GM19438 (cell line): ENCODE data around the gene UTS2B.

ENCODE experiments used
- ATAC-seq: cut with Tn5 transposase; IDR thresholded peaks from one replicate; pipeline ENCODE4 v1.9.1; 2021; ENCODE audit warnings: low read depth; ENCODE audit not compliant: unreplicated experiment

Gene UTS2B

GRCh38 chr3:191353022-191353777, 22.9 kb upstream of the UTS2B start:
- ATAC-seq: peak; percentile 40

DNA sequence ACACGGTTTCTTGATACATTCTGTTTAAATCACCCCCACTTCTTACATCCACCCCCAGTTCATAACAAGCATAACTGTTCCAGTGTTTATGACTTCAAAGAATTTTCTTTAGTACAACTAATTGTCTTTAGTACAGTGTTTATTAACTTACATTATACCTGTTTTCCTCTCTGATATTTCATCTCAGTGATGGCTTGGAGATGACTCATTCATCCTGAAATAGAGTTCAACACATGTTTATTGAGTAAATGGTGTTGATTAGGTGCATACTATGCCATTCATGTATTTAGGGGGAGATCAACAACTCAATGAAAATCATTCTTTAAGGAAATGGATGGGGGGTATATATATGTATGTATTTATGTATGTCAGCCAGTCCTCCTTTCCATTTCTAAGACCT, 21.7 kb upstream of the UTS2B start:
- no peak for ATAC-seq

DNA sequence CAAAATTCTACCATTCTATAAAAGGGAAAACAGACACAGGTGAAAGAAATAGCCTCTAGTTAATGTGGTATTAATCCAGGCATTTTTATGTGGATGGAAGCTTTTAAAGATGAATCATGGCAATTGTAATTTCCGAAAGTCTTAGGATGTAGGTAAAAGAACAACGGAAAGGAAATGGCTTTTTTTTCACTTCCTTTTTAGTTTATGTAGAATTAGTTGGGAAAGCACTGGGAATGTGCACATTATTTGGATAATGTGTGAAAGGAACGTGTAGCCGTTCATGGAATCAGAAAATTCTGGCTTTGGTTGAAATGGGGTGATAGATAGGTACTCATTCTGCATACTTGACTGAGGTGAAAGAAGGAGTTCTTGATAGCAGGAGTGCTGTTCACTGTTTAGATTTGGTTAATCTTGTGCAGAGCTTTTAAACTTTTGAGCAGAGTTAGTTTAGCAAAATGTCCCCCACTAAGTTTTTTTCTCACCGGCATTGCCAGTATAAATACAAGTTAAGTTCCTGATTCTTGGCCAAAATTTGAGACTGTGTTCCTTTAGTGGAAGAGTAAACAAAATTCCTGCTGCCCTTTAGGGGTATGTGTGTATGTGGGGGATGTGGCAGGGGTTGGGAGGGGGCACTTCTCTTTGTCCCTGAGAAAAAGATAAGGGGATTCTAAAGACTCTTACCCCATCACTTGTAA, 20.2 kb upstream of the UTS2B start:
- ATAC-seq: no peak

- ATAC-seq: no peak
Measured at GRCh38 chr3:191348098-191348497, 17.8 kb upstream of the UTS2B start.

DNA sequence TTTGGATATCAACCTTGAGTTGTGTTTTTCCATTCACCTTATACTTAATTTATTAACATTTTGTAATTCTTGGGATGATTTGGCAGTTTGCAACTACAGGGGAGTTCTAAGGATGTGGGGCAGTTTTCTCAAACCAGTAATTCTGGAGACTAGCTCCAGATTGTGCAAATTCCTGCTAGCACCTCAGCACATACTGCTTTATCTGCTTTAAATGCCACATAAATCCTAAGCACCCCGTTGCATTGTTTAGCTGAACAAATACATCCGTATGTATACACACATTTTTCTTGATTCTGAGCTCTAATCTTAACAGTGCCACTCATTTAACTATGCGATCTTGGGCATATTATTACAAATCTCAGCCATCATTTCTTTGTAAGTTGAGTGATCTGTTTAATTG, 16.9 kb upstream of the UTS2B start:
- ATAC-seq: no peak

GRCh38 chr3:191345334-191345733, 15.0 kb upstream of the UTS2B start:
- ATAC-seq: no peak

- no peak for ATAC-seq
Measured at GRCh38 chr3:191343913-191344312, 13.6 kb upstream of the UTS2B start.

DNA sequence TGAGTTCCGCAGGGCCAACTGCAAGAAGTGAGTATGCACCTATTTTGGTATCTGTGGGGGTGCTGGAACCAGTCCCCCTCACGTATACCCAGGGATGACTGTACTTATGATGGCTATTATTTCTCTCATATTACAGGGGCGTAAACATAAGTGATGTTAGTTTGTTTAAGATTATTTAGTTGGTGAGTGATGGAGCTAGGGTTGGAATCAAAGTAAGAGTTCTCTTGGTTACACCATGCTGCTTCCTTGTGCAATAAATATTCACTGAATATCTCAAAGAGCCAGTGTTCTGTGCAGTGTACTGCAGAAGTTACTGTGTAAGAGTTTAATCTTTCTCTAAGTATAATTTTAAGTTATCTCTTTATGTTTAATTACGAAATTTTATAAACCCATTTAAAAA, 12.8 kb upstream of the UTS2B start:
- ATAC-seq: no peak

- no peak for ATAC-seq
Measured at GRCh38 chr3:191342411-191342810, 12.1 kb upstream of the UTS2B start.

DNA sequence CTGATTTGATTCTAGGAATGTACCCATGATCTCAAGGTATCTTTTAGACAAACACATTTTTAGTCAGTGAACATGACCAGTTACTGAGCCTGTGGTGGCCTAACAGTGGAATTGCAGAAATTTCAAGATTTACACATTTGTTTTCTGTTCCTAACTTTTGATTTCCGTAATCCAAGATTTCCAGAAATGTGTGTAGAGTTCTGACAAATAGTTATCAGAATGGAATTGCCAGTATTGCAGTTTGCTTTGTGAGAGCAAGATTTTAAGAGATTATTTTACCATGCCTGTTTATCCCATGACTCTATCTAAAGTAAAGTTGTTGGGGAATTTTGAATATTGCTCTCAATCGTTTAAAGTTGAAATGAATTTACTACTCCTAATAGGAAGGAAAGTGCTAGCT, 11.7 kb upstream of the UTS2B start:
- no peak for ATAC-seq

GRCh38 chr3:191340966-191341365, 10.6 kb upstream of the UTS2B start:
- ATAC-seq: peak; percentile 42

GRCh38 chr3:191340351-191340750, 10.0 kb upstream of the UTS2B start:
- no peak for ATAC-seq

GRCh38 chr3:191339316-191339917, 9.1 kb upstream of the UTS2B start:
- ATAC-seq: no peak

GRCh38 chr3:191338177-191338488, 7.8 kb upstream of the UTS2B start:
- ATAC-seq: no peak

- no peak for ATAC-seq
Measured at GRCh38 chr3:191336833-191337232, 6.5 kb upstream of the UTS2B start.

GRCh38 chr3:191334346-191334893, 4.1 kb upstream of the UTS2B start:
- ATAC-seq: no peak

DNA sequence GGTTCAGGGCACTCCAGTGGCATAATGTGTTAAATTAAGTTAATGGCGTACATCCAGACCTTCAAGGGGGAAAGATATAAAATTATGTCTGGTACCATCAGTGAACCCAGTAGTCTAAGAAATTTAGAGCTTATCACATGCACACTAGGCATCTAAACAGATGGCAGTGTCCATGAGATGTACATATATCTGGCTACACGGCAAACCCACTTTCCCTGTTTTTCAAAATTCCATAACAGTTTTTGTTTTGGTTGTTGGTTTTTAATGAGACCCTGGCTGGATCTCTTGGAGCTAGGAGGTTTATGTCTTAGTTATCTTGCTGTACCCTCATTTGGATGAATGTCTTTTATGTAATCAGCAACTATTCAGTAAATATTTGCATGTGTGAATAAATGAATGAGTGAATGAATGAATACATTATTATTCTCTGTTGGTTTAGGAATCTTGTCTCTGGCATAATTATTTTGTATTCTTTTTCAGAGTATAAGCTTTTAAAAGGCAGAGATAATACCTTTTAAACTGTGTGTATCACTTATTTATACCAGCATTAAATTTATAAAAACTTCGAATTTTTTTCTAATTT, 3.1 kb upstream of the UTS2B start:
- ATAC-seq: no peak

GRCh38 chr3:191331388-191331787, 1.1 kb upstream of the UTS2B start:
- no peak for ATAC-seq

GRCh38 chr3:191330530-191331048, 263 bp upstream of the UTS2B start:
- ATAC-seq: no peak

GRCh38 chr3:191328962-191329653, 1.2 kb downstream of the UTS2B start, which contains the start of gene CCDC50:
Gene CCDC50, plus strand, starts transcription at chr3:191329394. Its CDS starts 281 bp downstream, at chr3:191329675.
- peak; percentile 70 for ATAC-seq
